Esophagus squamous epithelium (tissue), 5 donors: ENCODE results near the gene TPD52L2. TPM values are rescaled to one million over a fixed set of nuclear protein-coding genes. Genes with fewer than 3 reads are reported as not detected.

ENCODE experiments used
- DNase-seq: peaks from one replicate; lab custom pipeline; 2025; lab: John Stamatoyannopoulos, UW
- H3K27ac ChIP-seq, 4 donors: fragments of 200-600 bp; sonication (generic); one replicate each; pipeline ENCODE4 v1.5.1; 2016 to 2019; ENCODE audit warnings: mild to moderate bottlenecking in 1 of 4
- H3K27me3 ChIP-seq, 4 donors: fragments of 200-600 bp; sonication (generic); 1 replicate in 3 of 4; 2 replicates in 1 of 4; pipeline versions ENCODE4 v1.5.1 to v1.6.0; 2017 to 2021; ENCODE audit warnings: antibody characterized with exemption in 1 of 4
- H3K36me3 ChIP-seq, 3 donors: fragments of 200-600 bp; sonication (generic); one replicate each; pipeline ENCODE4 v1.5.1; 2016 to 2019
- H3K4me1 ChIP-seq, 3 donors: fragments of 200-600 bp; sonication (generic); one replicate each; pipeline ENCODE4 v1.5.1; 2017 to 2019
- H3K4me3 ChIP-seq, 4 donors: fragments of 200-600 bp; sonication (generic); 1 replicate in 3 of 4; 2 replicates in 1 of 4; pipeline ENCODE4 v1.5.1; 2016 to 2019; ENCODE audit warnings: mild to moderate bottlenecking in 2 of 4, moderate library complexity in 1 of 4
- H3K9me3 ChIP-seq, 3 donors: fragments of 200-600 bp; sonication (generic); one replicate each; pipeline ENCODE4 v1.5.1; 2016 to 2019
- POLR2A ChIP-seq, 4 donors: fragments of 450-650 bp; IDR thresholded peaks; one replicate each; pipeline ENCODE4 v1.6.1; 2017; ENCODE audit warnings: antibody characterized with exemption in 4 of 4, mild to moderate bottlenecking in 4 of 4, moderate library complexity in 3 of 4
- WGBS, 2 donors: methylation state at CpG; one replicate each; pipeline ENCODE4 v1.1.5; 2018; 5-methylcytosine and 5-hydroxymethylcytosine counted together
- intact Hi-C: fragments of 100-400 bp; cut with DNase I; formaldehyde crosslinking; loops from one replicate; pipeline ENCODE4 v1.15.0; 2022
- total RNA-seq, 4 donors: library from RNA; depleted of rRNA; stranded (reverse); fragments of >200 nt; gene quantifications; one replicate each; pipeline ENCODE4 v1.1.0, GENCODE V29; 2016
- TF ChIP-seq, protein P1 (sequence below), 6 experiments: fragments of 450-650 bp in 4 of 6; fragments of 200-600 bp in 2 of 6; sonication (generic) in 2 of 6; IDR thresholded peaks; one replicate each; pipeline ENCODE4 v1.5.1; 2016 to 2019; ENCODE audit warnings: antibody characterized with exemption in 6 of 6, mild to moderate bottlenecking in 4 of 6, moderate library complexity in 4 of 6
- donor health status: DM: yes; HTN: yes; CAD: no.

TPD52L2 gene
- total RNA-seq, 4 donors from 2014 or later, result 97.1 to 124 (median 116) TPM

DNA sequence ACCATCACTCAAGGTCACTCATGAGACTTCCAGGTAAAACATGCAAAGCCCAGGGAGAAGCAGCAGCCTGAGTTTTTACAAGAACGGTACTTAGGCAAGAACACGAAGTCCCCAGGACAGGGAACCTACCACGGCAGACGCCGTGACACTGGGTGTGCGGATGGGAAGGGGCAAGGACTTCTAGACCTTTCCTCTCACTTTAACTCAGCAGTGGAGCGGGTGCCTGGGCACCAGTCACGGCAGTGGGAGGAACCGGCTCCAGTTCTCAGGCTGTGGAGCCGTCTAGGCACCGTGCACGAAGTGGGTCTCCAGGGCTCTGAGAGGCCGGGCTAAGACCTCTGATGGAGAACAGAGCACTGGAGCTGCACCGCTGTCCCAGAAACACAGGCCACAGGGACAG lies 36.5 kb upstream of the TPD52L2 start:
- DNase-seq, result no peak
- Histone ChIP-seq H3K27me3 (peaks cover 0 to 77% (median 0%) of the 10 kb centered on the region in 4 donors), H3K4me1 (peaks cover 19 to 47% (median 20%) of the 10 kb centered on the region in 3 donors), H3K9me3 (no peaks in the 10 kb centered on the region), H3K27ac (peak overlapping the region in 1 of 4 donors; percentile 9), H3K36me3 (no peaks in the 10 kb centered on the region), H3K4me3 (peak overlapping the region in 1 of 4 donors; percentile 84)
- 80 to 84% methylated on average over 12 to 14 of the region's 14 CpGs for WGBS, 2 donors
- TF ChIP-seq, protein P1, sequence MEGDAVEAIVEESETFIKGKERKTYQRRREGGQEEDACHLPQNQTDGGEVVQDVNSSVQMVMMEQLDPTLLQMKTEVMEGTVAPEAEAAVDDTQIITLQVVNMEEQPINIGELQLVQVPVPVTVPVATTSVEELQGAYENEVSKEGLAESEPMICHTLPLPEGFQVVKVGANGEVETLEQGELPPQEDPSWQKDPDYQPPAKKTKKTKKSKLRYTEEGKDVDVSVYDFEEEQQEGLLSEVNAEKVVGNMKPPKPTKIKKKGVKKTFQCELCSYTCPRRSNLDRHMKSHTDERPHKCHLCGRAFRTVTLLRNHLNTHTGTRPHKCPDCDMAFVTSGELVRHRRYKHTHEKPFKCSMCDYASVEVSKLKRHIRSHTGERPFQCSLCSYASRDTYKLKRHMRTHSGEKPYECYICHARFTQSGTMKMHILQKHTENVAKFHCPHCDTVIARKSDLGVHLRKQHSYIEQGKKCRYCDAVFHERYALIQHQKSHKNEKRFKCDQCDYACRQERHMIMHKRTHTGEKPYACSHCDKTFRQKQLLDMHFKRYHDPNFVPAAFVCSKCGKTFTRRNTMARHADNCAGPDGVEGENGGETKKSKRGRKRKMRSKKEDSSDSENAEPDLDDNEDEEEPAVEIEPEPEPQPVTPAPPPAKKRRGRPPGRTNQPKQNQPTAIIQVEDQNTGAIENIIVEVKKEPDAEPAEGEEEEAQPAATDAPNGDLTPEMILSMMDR (IDR thresholded peaks at IDR 0.05), result no peak
- TF ChIP-seq POLR2A (IDR thresholded peaks at IDR 0.05), result no peak
- intact Hi-C loops, result no loop called here

DNA sequence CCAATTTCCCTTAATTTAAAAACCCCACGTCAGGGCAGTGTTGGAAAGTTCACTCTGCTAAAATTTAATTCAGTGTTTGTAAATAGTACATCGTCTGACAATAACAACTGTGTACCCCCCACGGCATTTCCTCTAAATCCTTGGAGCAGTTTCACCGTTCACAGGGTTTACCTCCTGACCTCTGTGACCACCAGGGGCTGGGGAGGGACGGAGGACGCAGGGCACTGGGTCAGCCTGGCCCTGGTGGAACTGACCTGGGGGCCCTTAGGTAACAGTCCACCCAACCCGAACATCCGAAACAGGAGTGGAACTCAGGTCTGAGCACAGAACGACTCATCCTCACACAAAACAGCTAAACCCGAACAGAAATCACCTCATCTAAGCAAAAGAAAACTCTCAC lies 36.1 kb upstream of the TPD52L2 start:
- DNase-seq, result no peak
- Histone ChIP-seq H3K27me3 (peaks cover 0 to 79% (median 0%) of the 10 kb centered on the region in 4 donors), H3K4me1 (peaks cover 19 to 51% (median 20%) of the 10 kb centered on the region in 3 donors), H3K27ac (peak overlapping the region in 1 of 4 donors; percentile 9), H3K4me3 (peak overlapping the region in 2 of 4 donors; percentile 69 to 84), H3K9me3 (no peaks in the 10 kb centered on the region), H3K36me3 (no peaks in the 10 kb centered on the region)
- WGBS, 2 donors, result 59 to 69% methylated on average over 2 to 5 of the region's 10 CpGs
- TF ChIP-seq, protein P1 (IDR thresholded peaks at IDR 0.05), result no peak
- TF ChIP-seq POLR2A (IDR thresholded peaks at IDR 0.05), result no peak
- intact Hi-C loops, result no loop called here

DNA sequence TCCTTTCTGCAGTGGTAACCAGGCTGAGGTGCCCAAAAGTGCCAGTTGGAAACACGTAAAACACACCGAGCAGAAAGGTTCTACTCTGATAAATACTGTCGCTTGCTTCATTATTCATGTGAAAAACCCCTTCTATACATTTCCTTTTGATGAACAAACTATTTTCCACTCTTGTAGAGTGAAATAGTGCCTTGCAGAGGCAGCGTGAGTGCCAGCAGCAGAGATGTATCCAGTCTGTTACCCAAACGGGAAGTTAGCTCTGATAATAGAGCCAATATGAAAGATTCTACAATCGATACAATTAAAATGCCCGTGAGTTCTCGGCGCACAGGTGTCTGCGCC lies 35.5 kb upstream of the TPD52L2 start:
- Histone ChIP-seq H3K4me1 (peaks cover 24 to 58% (median 25%) of the 10 kb centered on the region in 3 donors), H3K9me3 (no peaks in the 10 kb centered on the region), H3K27ac (peak overlapping the region in 2 of 4 donors; percentile 49 to 83), H3K36me3 (no peaks in the 10 kb centered on the region), H3K27me3 (peaks cover 0 to 79% (median 0%) of the 10 kb centered on the region in 4 donors), H3K4me3 (peak overlapping the region; percentile 47 to 84 (median 59))
- intact Hi-C loops, result no loop called here
- no peak for DNase-seq
- no peak for TF ChIP-seq POLR2A (IDR thresholded peaks at IDR 0.05)
- TF ChIP-seq, protein P1 (IDR thresholded peaks at IDR 0.05), result no peak
- WGBS, 2 donors, result 8% methylated on average over 9 to 10 of the region's 10 CpGs

DNA sequence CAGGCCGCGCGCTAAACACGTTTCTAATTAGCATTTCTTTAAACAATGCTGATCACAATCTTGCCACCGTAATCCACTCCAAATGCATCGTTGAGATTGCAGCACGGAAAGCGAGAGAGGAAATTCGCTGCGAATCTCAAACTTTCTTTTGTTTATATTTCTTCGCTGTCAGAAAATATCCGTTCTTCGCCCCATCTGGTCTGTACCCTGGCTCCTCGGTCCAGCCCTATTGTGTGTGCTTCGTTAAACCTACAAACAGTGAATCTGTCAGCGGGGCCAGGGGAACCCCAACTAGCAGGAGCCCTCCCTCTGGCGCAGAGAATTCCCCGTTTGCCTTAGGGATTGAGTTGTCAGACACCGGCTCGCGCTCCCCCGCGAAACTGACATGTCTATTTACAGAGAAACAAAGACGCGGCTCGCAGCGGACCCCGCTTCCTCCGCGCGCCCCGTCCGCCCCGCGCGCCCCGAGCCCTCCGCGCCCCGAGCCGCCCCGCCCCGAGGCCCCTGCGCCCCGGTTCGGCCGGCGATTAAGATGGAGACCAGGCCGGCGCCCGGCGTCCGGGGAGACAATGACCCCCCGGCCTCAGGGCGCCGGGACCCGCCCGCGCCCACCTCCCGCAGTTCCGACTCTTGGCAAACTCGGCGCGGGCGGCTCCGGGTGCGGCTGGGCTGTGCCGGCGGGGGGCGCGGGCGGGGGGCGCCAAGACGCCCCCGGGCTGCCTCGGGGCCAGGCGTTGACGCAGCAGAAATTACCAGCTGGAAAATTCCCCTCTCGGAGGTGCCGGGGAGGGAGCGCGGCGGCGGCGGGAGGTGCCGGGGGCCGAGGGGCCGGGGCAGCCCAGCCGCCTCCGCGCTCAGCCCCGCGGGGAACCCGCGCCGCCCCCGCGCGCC lies 34.9 kb upstream of the TPD52L2 start:
- H3K4me3 ChIP-seq, result peak overlapping the region; percentile 47 to 84 (median 59)
- peaks cover 0 to 77% (median 0%) of the 10 kb centered on the region in 4 donors for H3K27me3 ChIP-seq
- H3K4me1 ChIP-seq, result peaks cover 27 to 64% (median 27%) of the 10 kb centered on the region in 3 donors
- intact Hi-C loops, result no loop called here
- no peak for TF ChIP-seq POLR2A (IDR thresholded peaks at IDR 0.05)
- TF ChIP-seq, protein P1 (IDR thresholded peaks at IDR 0.05), result no peak
- no peak for DNase-seq
- H3K36me3 ChIP-seq, result no peaks in the 10 kb centered on the region
- WGBS, 2 donors, result 1% methylated on average over 15 to 19 of the region's 99 CpGs
- no peaks in the 10 kb centered on the region for H3K9me3 ChIP-seq
- H3K27ac ChIP-seq, result peak overlapping the region; percentile 49 to 83 (median 72)
